SK-N-SH (cell line): ENCODE measurements around the gene RNF212. TPM values are rescaled to one million over a fixed set of nuclear protein-coding genes. Genes with fewer than 3 reads are reported as not detected.

ENCODE experiments used
- CTCF ChIA-PET: fragments of 300-600, 350-600 bp; formaldehyde crosslinking; extraction: SDS; loops from one replicate; lab custom pipeline; 2021; lab: Yijun Ruan, JAX
- POLR2A ChIA-PET: fragments of 350-600 bp; sonication (Branson Sonifier 250); formaldehyde crosslinking; extraction: SDS; loops from one replicate; lab custom pipeline; 2020; ENCODE audit warnings: antibody characterized with exemption, inconsistent platforms; lab: Yijun Ruan, JAX
- DNase-seq: peaks from one replicate; pipeline ENCODE4 v3.0.0; 2012
- H2AFZ ChIP-seq: fragments of 200-600 bp; sonication (generic); 2 replicates; pipeline ENCODE4 v1.8.1; 2016; ENCODE audit warnings: antibody characterized with exemption, mild to moderate bottlenecking, low read depth
- H3F3A ChIP-seq: fragments of 200-600 bp; sonication (generic); replicated peaks from 2 replicates; pipeline ENCODE3; 2016; ENCODE audit warnings: antibody characterized with exemption, mild to moderate bottlenecking; ENCODE audit not compliant: insufficient read depth
- H3K27ac ChIP-seq, 2 experiments: fragments of 200-500 bp in 1 of 2; fragments of 200-600 bp in 1 of 2; sonication (Bioruptor generic) in 1 of 2; sonication (generic), shearing (Covaris generic) in 1 of 2; 2 replicates each; pipeline versions ENCODE4 v1.5.1 to v1.6.1; 2014 to 2016; ENCODE audit warnings: low read depth in 2 of 2, inconsistent platforms in 1 of 2, low read length in 1 of 2, mild to moderate bottlenecking in 1 of 2, mixed read lengths in 1 of 2
- H3K27me3 ChIP-seq: fragments of 200-600 bp; sonication (generic), shearing (Covaris generic); 2 replicates; pipeline ENCODE4 v1.6.1; 2016; ENCODE audit warnings: mixed run types; ENCODE audit not compliant: insufficient read depth
- H3K36me3 ChIP-seq, 2 experiments: fragments of 200-500 bp in 1 of 2; fragments of 200-600 bp in 1 of 2; sonication (Bioruptor generic) in 1 of 2; sonication (generic) in 1 of 2; replicated peaks in 1 of 2; 2 replicates each; pipeline versions ENCODE3 to v1.5.1; 2014 to 2016; ENCODE audit warnings: low read length in 1 of 2, mild to moderate bottlenecking in 1 of 2; ENCODE audit not compliant: insufficient read depth in 2 of 2, control insufficient read depth in 1 of 2
- H3K4me1 ChIP-seq, 2 experiments: fragments of 200-500 bp in 1 of 2; fragments of 200-600 bp in 1 of 2; sonication (Bioruptor generic) in 1 of 2; sonication (generic), shearing (Covaris generic) in 1 of 2; 2 replicates each; pipeline versions ENCODE4 v1.5.1 to v1.6.1; 2014 to 2016; ENCODE audit warnings: low read depth in 1 of 2, low read length in 1 of 2, mixed run types in 1 of 2; ENCODE audit not compliant: insufficient read depth in 2 of 2, control insufficient read depth in 1 of 2
- H3K4me2 ChIP-seq: fragments of 200-600 bp; sonication (generic), shearing (Covaris generic); 2 replicates; pipeline ENCODE4 v1.6.1; 2017; ENCODE audit warnings: mixed run types
- H3K4me3 ChIP-seq, 2 experiments: fragments of 200-500 bp in 1 of 2; fragments of 200-600 bp in 1 of 2; sonication (Bioruptor generic) in 1 of 2; sonication (generic), shearing (Covaris generic) in 1 of 2; 2 replicates each; pipeline versions ENCODE4 v1.5.1 to v1.8.1; 2014 to 2016; ENCODE audit warnings: low read depth in 2 of 2, inconsistent platforms in 1 of 2, low read length in 1 of 2, mild to moderate bottlenecking in 1 of 2, mixed read lengths in 1 of 2, moderate library complexity in 1 of 2
- H3K79me2 ChIP-seq: fragments of 200-600 bp; sonication (generic); 2 replicates; pipeline ENCODE4 v1.8.1; 2017; ENCODE audit warnings: mild to moderate bottlenecking; ENCODE audit not compliant: insufficient read depth
- H3K9ac ChIP-seq: fragments of 200-600 bp; sonication (generic); 2 replicates; pipeline ENCODE4 v1.6.1; 2017; ENCODE audit warnings: mixed run types
- H3K9me2 ChIP-seq: fragments of 200-600 bp; sonication (generic); 2 replicates; pipeline ENCODE4 v1.6.1; 2017; ENCODE audit warnings: mixed run types
- H3K9me3 ChIP-seq: fragments of 200-600 bp; sonication (generic); 2 replicates; pipeline ENCODE4 v1.6.1; 2017; ENCODE audit warnings: mixed run types, mild to moderate bottlenecking, moderate library complexity
- H4K20me1 ChIP-seq: fragments of 200-600 bp; sonication (generic); 2 replicates; pipeline ENCODE4 v1.6.1; 2017; ENCODE audit warnings: mild to moderate bottlenecking, mixed run types; ENCODE audit not compliant: insufficient read depth
- CTCF ChIP-seq: fragments of 200-600 bp; sonication (generic); IDR thresholded peaks from 2 replicates; pipeline ENCODE4 v1.6.1; 2017; ENCODE audit warnings: antibody characterized with exemption, mild to moderate bottlenecking, moderate library complexity
- ELF1 ChIP-seq: IDR thresholded peaks from 2 replicates; pipeline ENCODE4 v1.4.0; 2012
- FOXM1 ChIP-seq: IDR thresholded peaks from 2 replicates; pipeline ENCODE4 v1.4.0; 2012; ENCODE audit warnings: low read depth, mild to moderate bottlenecking
- NRF1 ChIP-seq: IDR thresholded peaks from 2 replicates; pipeline ENCODE4 v1.6.1; 2012; ENCODE audit warnings: low read depth, mild to moderate bottlenecking, low read length
- REST ChIP-seq: IDR thresholded peaks from 2 replicates; pipeline ENCODE4 v1.6.1; 2012; ENCODE audit warnings: mild to moderate bottlenecking, low read depth, low read length, moderate library complexity
- RFX5 ChIP-seq: IDR thresholded peaks from 2 replicates; pipeline ENCODE4 v1.6.1; 2012; ENCODE audit warnings: mild to moderate bottlenecking, improper control_type of control experiment, low read length
- TEAD4 ChIP-seq: IDR thresholded peaks from 2 replicates; pipeline ENCODE4 v1.4.0; 2012; ENCODE audit warnings: mild to moderate bottlenecking, borderline replicate concordance; ENCODE audit not compliant: insufficient read depth
- USF2 ChIP-seq: fragments of 150-350 bp; IDR thresholded peaks from 2 replicates; pipeline ENCODE4 v1.6.1; 2017; ENCODE audit warnings: antibody characterized with exemption, low read length, low read depth, borderline replicate concordance
- WGBS: methylation state at CpG from one replicate; pipeline ENCODE4 v1.1.6; 2017; ENCODE audit warnings: low lambda C conversion rate; 5-methylcytosine and 5-hydroxymethylcytosine counted together
- polyA plus RNA-seq, 3 experiments: library from polyadenylated mRNA; depleted of rRNA; stranded (reverse); fragments of >200 nt; gene quantifications; 2 replicates each; pipeline ENCODE4 v1.2.3, GENCODE V29; 2012
- small RNA-seq, 7 experiments: library from RNA; depleted of rRNA; stranded (forward); fragments of <200 nt; gene quantifications; one replicate each; pipeline ENCODE3, GENCODE V24; 2012

Gene RNF212
- polyA plus RNA-seq, 1 of the 3 experiments (the other 2 are of a cell fraction): 7.0 TPM

GRCh38 chr4:1022051-1022738, 91.2 kb downstream of the RNF212 start:
- ChIA-PET POLR2A (no interaction called here), CTCF (interaction anchor here (1.0 kb wide), 1 partner anchor 12 kb away, joined by 3 read pairs; no protein-coding TSS in a partner anchor)
- H3K27ac ChIP-seq: no peak overlapping the region
- no peak overlapping the region for H2AFZ ChIP-seq
- no peak for DNase-seq
- no peaks in the 10 kb centered on the region for H3K27me3 ChIP-seq
- WGBS: 91% methylated on average over 32 of the region's 46 CpGs
- H4K20me1 ChIP-seq: peaks cover 13% of the 10 kb centered on the region; the same call in 1 of the 2 replicates
- no peak overlapping the region for H3K9ac ChIP-seq
- H3K9me2 ChIP-seq: no peaks in the 10 kb centered on the region
- H3K79me2 ChIP-seq: no peaks in the 10 kb centered on the region
- H3K4me3 ChIP-seq: no peak overlapping the region
- TF ChIP-seq ELF1: no peak
- no peak for TF ChIP-seq CTCF
- no peak for TF ChIP-seq FOXM1
- TF ChIP-seq NRF1: no peak
- TF ChIP-seq REST: no peak
- no peak for TF ChIP-seq RFX5
- TF ChIP-seq USF2: no peak
- no peak for TF ChIP-seq TEAD4
- no peak overlapping the region for H3K4me2 ChIP-seq
- no peaks in the 10 kb centered on the region; a peak in 1 of 4 replicates for H3K4me1 ChIP-seq
- no peaks in the 10 kb centered on the region for H3K9me3 ChIP-seq
- H3K36me3 ChIP-seq: peaks cover 0 to 4% of the 10 kb centered on the region in 2 experiments
- peaks cover 8% of the 10 kb centered on the region for H3F3A ChIP-seq

Small RNA genes within 50 kb of the gene (small RNA-seq; reads per million reads assigned to genes)
- 0 reads per million in 7 experiments for gene RF00554

Other genes with a start within 250 kb of the RNF212 start
- 35.9 and 36.1 TPM in 2 replicates for gene GAK, start 181.2 kb downstream of the RNF212 start, polyA plus RNA-seq (2012; rRNA removed)
- gene TMEM175, start 181.1 kb downstream of the RNF212 start, polyA plus RNA-seq (2012; rRNA removed): 43.1 and 54.2 TPM in 2 replicates
- 10.9 and 11.5 TPM in 2 replicates for gene DGKQ, start 140.0 kb downstream of the RNF212 start, polyA plus RNA-seq (2012; rRNA removed)
- gene IDUA, start 126.5 kb downstream of the RNF212 start, polyA plus RNA-seq (2012; rRNA removed): 24.4 and 32.1 TPM in 2 replicates
- 0.05 and 0.08 TPM in 2 replicates for gene SLC26A1, start 120.2 kb downstream of the RNF212 start, polyA plus RNA-seq (2012; rRNA removed)
- gene FGFRL1, start 101.9 kb downstream of the RNF212 start, polyA plus RNA-seq (2012; rRNA removed): 18.9 and 22.5 TPM in 2 replicates
- gene SPON2, start 59.0 kb upstream of the RNF212 start, polyA plus RNA-seq (2012; rRNA removed): 11.4 and 14.5 TPM in 2 replicates
- gene CTBP1, start 135.6 kb upstream of the RNF212 start, polyA plus RNA-seq (2012; rRNA removed): 158 and 183 TPM in 2 replicates
- 123 and 128 TPM in 2 replicates for gene MAEA, start 176.3 kb upstream of the RNF212 start, polyA plus RNA-seq (2012; rRNA removed)
- 14.5 and 14.9 TPM in 2 replicates for gene UVSSA, start 233.6 kb upstream of the RNF212 start, polyA plus RNA-seq (2012; rRNA removed)